Measurements from ENCODE around the gene WWC1. TPM values are rescaled to one million over a fixed set of nuclear protein-coding genes. Genes with fewer than 3 reads are reported as not detected.

The WWC1 gene
- 1 to 10 TPM in 6 of 10 donors, under 1 TPM in 4; 0.27 to 3.3 (median 1.2) TPM for polyA plus RNA-seq (ENCODE audit: insufficient read length in 10 of 10)
- long read RNA-seq, donor 1, result 0 reads
- long read RNA-seq, donor 2, result 0 reads
- long read RNA-seq, donor 3, result 0 reads
- long read RNA-seq, donor 4, result 0 reads
- long read RNA-seq, donor 5, partial matches to known transcripts, result 0 of 1 reads
- long read RNA-seq, donor 5, other reads (novel, unspliced or antisense), result 0 of 1 reads
- long read RNA-seq, donor 6, result 0 reads
- long read RNA-seq, donor 7, result 0 reads
- long read RNA-seq, donor 8, result 0 reads
- long read RNA-seq, donor 9, result 0 reads

GRCh38 chr5:168291342-168291963 is at the start of gene WWC1:
TSS of gene WWC1 (plus strand) at chr5:168291645. CDS start at chr5:168292153, 508 bp downstream.
- DNase-seq, result peak in 1 of 3 donors; percentile 47

GRCh38 chr5:168244838-168245559 is 46.4 kb upstream of the WWC1 start:
- DNase-seq, result no peak

GRCh38 chr5:168249923-168250322 is 41.5 kb upstream of the WWC1 start:
- no peak for DNase-seq

- DNase-seq, result peak in 2 of 3 donors; percentile 18 to 48
Observed at GRCh38 chr5:168251259-168251658, 40.2 kb upstream of the WWC1 start.

GRCh38 chr5:168254013-168254693 is 37.3 kb upstream of the WWC1 start:
- no peak for DNase-seq

- no peak for DNase-seq
Observed at GRCh38 chr5:168260353-168261226, 30.9 kb upstream of the WWC1 start.

- peak in 1 of 3 donors; percentile 55 for DNase-seq
Observed at GRCh38 chr5:168261227-168261571, 30.2 kb upstream of the WWC1 start.

- no peak for DNase-seq
Observed at GRCh38 chr5:168262042-168262743, 29.3 kb upstream of the WWC1 start.

- no peak for DNase-seq
Observed at GRCh38 chr5:168263121-168263520, 28.3 kb upstream of the WWC1 start.

- no peak for DNase-seq
Observed at GRCh38 chr5:168266016-168266415, 25.4 kb upstream of the WWC1 start.

GRCh38 chr5:168268949-168269936 is 22.2 kb upstream of the WWC1 start:
- peak; percentile 81 to 92 (median 87) for DNase-seq

GRCh38 chr5:168269937-168270330 is 21.5 kb upstream of the WWC1 start:
- no peak for DNase-seq

- no peak for DNase-seq
Observed at GRCh38 chr5:168270476-168270875, 21.0 kb upstream of the WWC1 start.

- DNase-seq, result no peak
Observed at GRCh38 chr5:168273056-168273980, 18.1 kb upstream of the WWC1 start.

GRCh38 chr5:168274406-168274805 is 17.0 kb upstream of the WWC1 start:
- DNase-seq, result no peak

- no peak for DNase-seq
Observed at GRCh38 chr5:168275940-168276339, 15.5 kb upstream of the WWC1 start.

GRCh38 chr5:168282120-168282519 is 9.3 kb upstream of the WWC1 start:
- peak in 2 of 3 donors; percentile 24 to 33 for DNase-seq

GRCh38 chr5:168284809-168285208 is 6.6 kb upstream of the WWC1 start:
- DNase-seq, result no peak

All from muscle of back (tissue), 13 donors.